ENCODE data around the gene ANKS1A.

ANKS1A gene

GRCh38 chr6:35139470-35139869 lies 250.4 kb downstream of the ANKS1A start:
- no peak for TF ChIP-seq CTCF (IDR thresholded peaks at IDR 0.05; ENCODE audit: low read depth, low read length, missing control alignments)
- H3K4me3 ChIP-seq (ENCODE audit: low read depth, low read length), result no peak overlapping the region
- in situ Hi-C loops (cut with HindIII; ENCODE audit: low sequenced_read_pairs), result loop anchor here (25.0 kb wide), 1 partner anchor 152 kb away; no protein-coding TSS in a partner anchor
- no peak for DNase-seq (ENCODE audit: low read depth)

GRCh38 chr6:35139924-35140638 lies 251.0 kb downstream of the ANKS1A start:
- peak; percentile 63 for DNase-seq (ENCODE audit: low read depth)
- in situ Hi-C loops (cut with HindIII; ENCODE audit: low sequenced_read_pairs), result loop anchor here (10.0 to 25.0 kb wide), 2 partner anchors 55 to 153 kb away; no protein-coding TSS in a partner anchor

GRCh38 chr6:35140639-35141006 lies 251.6 kb downstream of the ANKS1A start:
- in situ Hi-C loops (cut with HindIII; ENCODE audit: low sequenced_read_pairs), result loop anchor here (10.0 to 25.0 kb wide), 2 partner anchors 54 to 153 kb away; no protein-coding TSS in a partner anchor
- no peak overlapping the region for H3K4me3 ChIP-seq (ENCODE audit: low read depth, low read length)
- TF ChIP-seq CTCF (IDR thresholded peaks at IDR 0.05; ENCODE audit: low read depth, low read length, missing control alignments), result no peak

More at GRCh38 chr6:35139924-35140638, 251.0 kb downstream of the ANKS1A start:
- H3K4me3 ChIP-seq (ENCODE audit: low read depth, low read length), result no peak overlapping the region
- TF ChIP-seq CTCF (IDR thresholded peaks at IDR 0.05; ENCODE audit: low read depth, low read length, missing control alignments), result peak; percentile 73

More at GRCh38 chr6:35140639-35141006, 251.6 kb downstream of the ANKS1A start:
- DNase-seq (ENCODE audit: low read depth), result no peak

Measured in astrocyte of the cerebellum (primary cell).